GM18505 (cell line): Measurements from ENCODE around the gene TEX52.

Source experiments
- ATAC-seq: cut with Tn5 transposase; IDR thresholded peaks from one replicate; pipeline ENCODE4 v1.9.1; 2021; ENCODE audit not compliant: unreplicated experiment
- POLR2A ChIP-seq: IDR thresholded peaks from 4 replicates; pipeline ENCODE4 v1.6.1; 2011; ENCODE audit warnings: borderline replicate concordance; ENCODE audit not compliant: insufficient read depth, insufficient read length; ENCODE audit errors: extremely low read depth

Gene TEX52

GRCh38 chr12:2832550-2833127, 24.2 kb downstream of the TEX52 start:
- ATAC-seq = no peak

GRCh38 chr12:2829275-2829674, 27.6 kb downstream of the TEX52 start:
- no peak for ATAC-seq
- no peak for TF ChIP-seq POLR2A

More at GRCh38 chr12:2832550-2833127, 24.2 kb downstream of the TEX52 start:
- TF ChIP-seq POLR2A = no peak

GRCh38 chr12:2826721-2827515, 29.9 kb downstream of the TEX52 start:
- TF ChIP-seq POLR2A = no peak
- ATAC-seq = no peak

GRCh38 chr12:2826036-2826435, 30.8 kb downstream of the TEX52 start:
- TF ChIP-seq POLR2A = no peak
- no peak for ATAC-seq

- no peak for ATAC-seq
These were observed 31.7 kb downstream of the TEX52 start for GRCh38 chr12:2825132-2825531.

GRCh38 chr12:2824541-2824940, 32.3 kb downstream of the TEX52 start:
- TF ChIP-seq POLR2A = no peak

More at GRCh38 chr12:2825132-2825531, 31.7 kb downstream of the TEX52 start:
- TF ChIP-seq POLR2A = no peak

GRCh38 chr12:2823483-2823882, 33.4 kb downstream of the TEX52 start:
- TF ChIP-seq POLR2A = no peak
- ATAC-seq = no peak

More at GRCh38 chr12:2824541-2824940, 32.3 kb downstream of the TEX52 start:
- no peak for ATAC-seq

GRCh38 chr12:2820432-2820831, 36.4 kb downstream of the TEX52 start:
- TF ChIP-seq POLR2A = no peak
- ATAC-seq = no peak

GRCh38 chr12:2819810-2820209, 37.0 kb downstream of the TEX52 start:
- ATAC-seq = no peak
- no peak for TF ChIP-seq POLR2A

- ATAC-seq = no peak
These were observed 43.3 kb downstream of the TEX52 start for GRCh38 chr12:2813214-2814185.

GRCh38 chr12:2812290-2813213, 44.3 kb downstream of the TEX52 start, which contains the start of gene ITFG2:
Gene ITFG2 (plus strand): TSS chr12:2812668. CDS start chr12:2812761, 93 bp downstream.
- peak; percentile 99 for TF ChIP-seq POLR2A
- ATAC-seq = peak; percentile 91

More at GRCh38 chr12:2813214-2814185, 43.3 kb downstream of the TEX52 start:
- TF ChIP-seq POLR2A = no peak

- ATAC-seq = no peak
- no peak for TF ChIP-seq POLR2A
These were observed 45.0 kb downstream of the TEX52 start for GRCh38 chr12:2811801-2812200.
